GM19035 (cell line): ENCODE results near the gene AUNIP.

Source experiments
- ATAC-seq: cut with Tn5 transposase; IDR thresholded peaks from one replicate; pipeline ENCODE4 v1.9.1; 2021; ENCODE audit not compliant: unreplicated experiment

AUNIP gene

GRCh38 chr1:25889470-25889869 lies 30.2 kb upstream of the AUNIP start:
- ATAC-seq = no peak

- no peak for ATAC-seq
These were observed 29.2 kb upstream of the AUNIP start for GRCh38 chr1:25888426-25888987.

- no peak for ATAC-seq
These were observed 26.3 kb upstream of the AUNIP start for GRCh38 chr1:25885602-25886001.

GRCh38 chr1:25881266-25881665 lies 22.0 kb upstream of the AUNIP start:
- ATAC-seq = no peak

GRCh38 chr1:25880518-25880917 lies 21.3 kb upstream of the AUNIP start:
- ATAC-seq = no peak

GRCh38 chr1:25879675-25880074 lies 20.4 kb upstream of the AUNIP start:
- no peak for ATAC-seq

- ATAC-seq = no peak
These were observed 19.4 kb upstream of the AUNIP start for GRCh38 chr1:25878690-25879089.

- no peak for ATAC-seq
These were observed 17.9 kb upstream of the AUNIP start for GRCh38 chr1:25877155-25877554.

- ATAC-seq = no peak
These were observed 17.4 kb upstream of the AUNIP start for GRCh38 chr1:25876693-25877077.

GRCh38 chr1:25875856-25876692 lies 16.8 kb upstream of the AUNIP start:
- peak; percentile 22 for ATAC-seq

GRCh38 chr1:25875154-25875855 lies 16.0 kb upstream of the AUNIP start, which contains the start of gene PAQR7:
TSS of gene PAQR7 (minus strand) at chr1:25875708. CDS start at chr1:25863839, 11,869 bp downstream.
- ATAC-seq = peak; percentile 54

GRCh38 chr1:25874635-25875153 lies 15.4 kb upstream of the AUNIP start:
- ATAC-seq = no peak

- no peak for ATAC-seq
These were observed 15.0 kb upstream of the AUNIP start for GRCh38 chr1:25874209-25874608.

GRCh38 chr1:25873120-25873519 lies 13.9 kb upstream of the AUNIP start:
- ATAC-seq = no peak

- ATAC-seq = no peak
These were observed 13.5 kb upstream of the AUNIP start for GRCh38 chr1:25872713-25873112.

- no peak for ATAC-seq
These were observed 12.6 kb upstream of the AUNIP start for GRCh38 chr1:25871704-25872494.

- no peak for ATAC-seq
These were observed 11.9 kb upstream of the AUNIP start for GRCh38 chr1:25871086-25871703.

- no peak for ATAC-seq
These were observed 11.4 kb upstream of the AUNIP start for GRCh38 chr1:25870614-25871013.

GRCh38 chr1:25869909-25870606 lies 10.8 kb upstream of the AUNIP start:
- no peak for ATAC-seq
